HG03025 (cell line): Measurements from ENCODE around the gene IGHMBP2.

Experiments used
- ATAC-seq: cut with Tn5 transposase; IDR thresholded peaks from one replicate; pipeline ENCODE4 v1.9.1; 2021; ENCODE audit warnings: mild to moderate bottlenecking, moderate library complexity; ENCODE audit not compliant: unreplicated experiment, low FRiP score

The IGHMBP2 gene

GRCh38 chr11:68938816-68939582, 35.3 kb downstream of the IGHMBP2 start:
- no peak for ATAC-seq

GRCh38 chr11:68939583-68940555, 36.2 kb downstream of the IGHMBP2 start:
- no peak for ATAC-seq

- no peak for ATAC-seq
Observed at GRCh38 chr11:68940651-68941323, 37.1 kb downstream of the IGHMBP2 start.

GRCh38 chr11:68941324-68942094, 37.8 kb downstream of the IGHMBP2 start:
- no peak for ATAC-seq

GRCh38 chr11:68942095-68942620, 38.5 kb downstream of the IGHMBP2 start:
- ATAC-seq, result no peak

- no peak for ATAC-seq
Observed at GRCh38 chr11:68942751-68943271, 39.1 kb downstream of the IGHMBP2 start.

GRCh38 chr11:68946416-68947090, 42.9 kb downstream of the IGHMBP2 start:
- no peak for ATAC-seq

- ATAC-seq, result no peak
Observed at GRCh38 chr11:68947151-68947550, 43.5 kb downstream of the IGHMBP2 start.

GRCh38 chr11:68948496-68948895, 44.8 kb downstream of the IGHMBP2 start:
- no peak for ATAC-seq

- no peak for ATAC-seq
Observed at GRCh38 chr11:68948935-68949334, 45.2 kb downstream of the IGHMBP2 start.

- no peak for ATAC-seq
Observed at GRCh38 chr11:68950270-68950669, 46.6 kb downstream of the IGHMBP2 start.

- ATAC-seq, result no peak
Observed at GRCh38 chr11:68950762-68951161, 47.1 kb downstream of the IGHMBP2 start.

- no peak for ATAC-seq
Observed at GRCh38 chr11:68954836-68955606, 51.3 kb downstream of the IGHMBP2 start.

- no peak for ATAC-seq
Observed at GRCh38 chr11:68955607-68955958, 51.9 kb downstream of the IGHMBP2 start.

- ATAC-seq, result no peak
Observed at GRCh38 chr11:68956142-68956541, 52.5 kb downstream of the IGHMBP2 start.

GRCh38 chr11:68956547-68957254, 53.0 kb downstream of the IGHMBP2 start:
- ATAC-seq, result no peak

GRCh38 chr11:68958211-68958610, 54.5 kb downstream of the IGHMBP2 start:
- no peak for ATAC-seq
